Activated CD4-positive, alpha-beta T cell treated with anti-CD3 and anti-CD28 coated beads, Interleukin-2, amount 50 U/mL, for 24 hours (primary cell): Measurements from ENCODE around the gene S100A2.
"Not testable (repeated sequence)": the region's sequence is repeated elsewhere in the genome, so short reads cannot be mapped to it uniquely, and the experiment has no call there.

Experiments
- DNase-seq, 2 donors: peaks; one replicate each; pipeline ENCODE4 v3.0.0-alpha.2; 2020; ENCODE audit warnings: low read depth in 1 of 2, low spot score in 1 of 2

S100A2 gene

GRCh38 chr1:153566414-153567371, 1.0 kb upstream of the S100A2 start:
- DNase-seq = peak; percentile 61 to 86

- DNase-seq = no peak
These were observed 1.7 kb downstream of the S100A2 start for GRCh38 chr1:153563991-153564390.

GRCh38 chr1:153563483-153563901, 2.2 kb downstream of the S100A2 start:
- no peak for DNase-seq

- not testable (repeated sequence) for DNase-seq
These were observed 3.6 kb downstream of the S100A2 start for GRCh38 chr1:153562021-153562420.

GRCh38 chr1:153561466-153561985, 4.1 kb downstream of the S100A2 start:
- no peak for DNase-seq

GRCh38 chr1:153560771-153561465, 4.7 kb downstream of the S100A2 start:
- DNase-seq = no peak

GRCh38 chr1:153560241-153560640, 5.4 kb downstream of the S100A2 start:
- no peak for DNase-seq

- no peak for DNase-seq
These were observed 7.8 kb downstream of the S100A2 start for GRCh38 chr1:153557877-153558276.

- DNase-seq = no peak
These were observed 9.3 kb downstream of the S100A2 start for GRCh38 chr1:153556348-153556747.

GRCh38 chr1:153553830-153554541, 11.7 kb downstream of the S100A2 start:
- DNase-seq = no peak

GRCh38 chr1:153553096-153553495, 12.5 kb downstream of the S100A2 start:
- DNase-seq = no peak

GRCh38 chr1:153552335-153552734, 13.3 kb downstream of the S100A2 start:
- no peak for DNase-seq

- DNase-seq = no peak
These were observed 14.7 kb downstream of the S100A2 start for GRCh38 chr1:153550827-153551500.

GRCh38 chr1:153550398-153550758, 15.3 kb downstream of the S100A2 start:
- DNase-seq = no peak

GRCh38 chr1:153549741-153550397, 15.8 kb downstream of the S100A2 start:
- DNase-seq = no peak

- DNase-seq = no peak
These were observed 16.6 kb downstream of the S100A2 start, which contains the start of gene S100A3 for GRCh38 chr1:153548722-153549688. S100A3 (minus strand) TSS chr1:153549258; CDS start chr1:153548485, 773 bp downstream.

- DNase-seq = no peak
These were observed 17.8 kb downstream of the S100A2 start for GRCh38 chr1:153547560-153548551.
